Pancreas (tissue), 10 donors: ENCODE data around the gene GDPD2. TPM values are rescaled to one million over a fixed set of nuclear protein-coding genes. Genes with fewer than 3 reads are reported as not detected.

ENCODE experiments used
- ATAC-seq, 4 donors: fragments of 200-7000 bp; cut with Tn5 transposase; one replicate each; pipeline versions ENCODE4 v1.8.0 to v1.9.1; 2020; ENCODE audit warnings: mild to moderate bottlenecking in 4 of 4, moderate library complexity in 4 of 4
- DNase-seq, 6 donors: peaks; one replicate each; pipeline ENCODE4 v3.0.0-alpha.2; 2020
- FAIRE-seq: peaks from 2 replicates; lab custom pipeline; 2012; peaks lifted over from hg19 to GRCh38; lab: Jason Lieb, UNC
- H3K27ac ChIP-seq, 4 donors: fragments of 200-600 bp; sonication (generic); 1 replicate in 3 of 4; 2 replicates in 1 of 4; pipeline versions ENCODE4 v1.5.0 to v1.8.0; 2020
- H3K27me3 ChIP-seq, 4 donors: fragments of 200-600 bp; one replicate each; pipeline ENCODE4 v1.8.0; 2021
- H3K36me3 ChIP-seq, 3 donors: fragments of 200-600 bp; sonication (generic) in 1 of 3; one replicate each; pipeline versions ENCODE4 v1.5.0 to v1.8.0; 2020 to 2021
- H3K4me1 ChIP-seq, 3 donors: fragments of 200-600 bp; one replicate each; pipeline ENCODE4 v1.8.0; 2021
- H3K4me3 ChIP-seq, 4 donors: fragments of 200-600 bp; sonication (generic) in 2 of 4; one replicate each; pipeline versions ENCODE4 v1.5.0 to v1.8.0; 2020 to 2021
- H3K9me3 ChIP-seq, 4 donors: fragments of 200-600 bp; one replicate each; pipeline ENCODE4 v1.8.0; 2021
- CTCF ChIP-seq, 4 donors: fragments of 200-600 bp; sonication (generic) in 3 of 4; IDR thresholded peaks; one replicate each; pipeline versions ENCODE4 v1.5.0 to v1.8.0; 2021; ENCODE audit warnings: antibody characterized with exemption in 4 of 4
- WGBS, 2 donors: extraction: QIAGEN DNeasy Blood & Tissue Kit; methylation state at CpG; one replicate each; pipeline ENCODE4 v1.1.7; 2013; 5-methylcytosine and 5-hydroxymethylcytosine counted together
- intact Hi-C, 3 donors: fragments of 100-400 bp; cut with DNase I; formaldehyde crosslinking; loops; one replicate each; pipeline versions ENCODE4 v1.11.1 to v1.14.2; 2022
- polyA plus RNA-seq, 2 donors: library from polyadenylated mRNA; stranded (reverse); fragments of 200-250 nt; gene quantifications; one replicate each; pipeline ENCODE4 v1.2.3, GENCODE V29; 2013
- total RNA-seq, 6 donors: library from RNA; stranded (reverse); fragmentation: NEBNext Ultra II Directional in 4 of 6; extraction: Animal tissue kit (Norgen Biotek cat#: 25700) in 4 of 6; gene quantifications; one replicate each; pipeline versions ENCODE4 v1.2.1 to v1.2.4, GENCODE V29; 2021 to 2023
- donor health status: healthy with polysubstance abuse.
- donor health status: DM: no; HTN: no; CAD: no; lungs with moderate emphysema.
- donor health status: DM: no; HTN: no; CAD: no.
- donor health status: control.
- donor health status: control.
- donor health status: Bipolar disorder and iron deficiency.
- donor health status: DM: yes; HTN: yes; CAD: no.
- donor health status: DM: no; HTN: no; CAD: no.
- donor health status: DM: no; HTN: no; CAD: no.
- donor health status: DM: yes; HTN: yes; CAD: no.

Gene GDPD2
- total and polyA plus RNA-seq, 8 donors = not detected

GRCh38 chrX:70468709-70469108 lies 45.6 kb downstream of the GDPD2 start:
- no peaks in the 10 kb centered on the region for H3K36me3 ChIP-seq
- H3K4me1 ChIP-seq = no peaks in the 10 kb centered on the region
- 81 to 90% methylated on average over 1 of the region's 1 CpG for WGBS, 2 donors
- H3K9me3 ChIP-seq = no peaks in the 10 kb centered on the region
- no peak overlapping the region for H3K4me3 ChIP-seq
- H3K27me3 ChIP-seq = no peaks in the 10 kb centered on the region
- ATAC-seq = no peak
- TF ChIP-seq CTCF (IDR thresholded peaks at IDR 0.05) = no peak
- H3K27ac ChIP-seq = no peak overlapping the region
- intact Hi-C loops = no loop called here
- FAIRE-seq = no peak
- DNase-seq = no peak

GRCh38 chrX:70470850-70471289 lies 47.8 kb downstream of the GDPD2 start:
- Histone ChIP-seq H3K4me1 (no peaks in the 10 kb centered on the region), H3K9me3 (no peaks in the 10 kb centered on the region), H3K4me3 (no peak overlapping the region), H3K36me3 (no peaks in the 10 kb centered on the region), H3K27ac (no peak overlapping the region), H3K27me3 (no peaks in the 10 kb centered on the region)
- intact Hi-C loops = no loop called here
- peak in 1 of 4 donors; percentile 32 for ATAC-seq
- no peak for DNase-seq
- WGBS, 2 donors = 63 to 79% methylated on average over 3 of the region's 3 CpGs
- no peak for FAIRE-seq
- TF ChIP-seq CTCF (IDR thresholded peaks at IDR 0.05) = no peak

- Histone ChIP-seq H3K27me3 (peaks cover 0 to 4% (median 0%) of the 10 kb centered on the region in 4 donors), H3K27ac (peak overlapping the region; percentile 63 to 85 (median 79)), H3K36me3 (no peaks in the 10 kb centered on the region), H3K4me3 (no peak overlapping the region), H3K9me3 (no peaks in the 10 kb centered on the region), H3K4me1 (peaks cover 18 to 44% (median 36%) of the 10 kb centered on the region in 3 donors)
- intact Hi-C loops = no loop called here
- no peak for FAIRE-seq
- no peak for ATAC-seq
- DNase-seq = no peak
- no peak for TF ChIP-seq CTCF (IDR thresholded peaks at IDR 0.05)
- WGBS, 2 donors = 76 to 85% methylated on average over 5 of the region's 5 CpGs
Measured at GRCh38 chrX:70476166-70476933, 53.2 kb downstream of the GDPD2 start.

- no peak for TF ChIP-seq CTCF (IDR thresholded peaks at IDR 0.05)
- 16 to 41% methylated on average over 13 of the region's 13 CpGs for WGBS, 2 donors
- Histone ChIP-seq H3K4me1 (peaks cover 21 to 51% (median 39%) of the 10 kb centered on the region in 3 donors), H3K9me3 (no peaks in the 10 kb centered on the region), H3K27me3 (peaks cover 0 to 4% (median 0%) of the 10 kb centered on the region in 4 donors), H3K4me3 (no peak overlapping the region), H3K27ac (peak overlapping the region; percentile 63 to 85 (median 79)), H3K36me3 (no peaks in the 10 kb centered on the region)
- DNase-seq = peak; percentile 55 to 70 (median 68)
- intact Hi-C loops = no loop called here
- FAIRE-seq = no peak
- peak; percentile 52 to 69 (median 62) for ATAC-seq
Measured at GRCh38 chrX:70476934-70477733, 54.0 kb downstream of the GDPD2 start.
